Body of pancreas (tissue), 4 donors: ENCODE results near the gene PRELP.

Source experiments
- CTCF ChIP-seq, 7 experiments: fragments of 450-650 bp in 4 of 7; fragments of 200-600 bp in 3 of 7; sonication (generic) in 3 of 7; IDR thresholded peaks; one replicate each; pipeline ENCODE4 v1.5.1; 2016 to 2019; ENCODE audit warnings: antibody characterized with exemption in 7 of 7
- POLR2A ChIP-seq, 3 donors: fragments of 450-650 bp; IDR thresholded peaks; one replicate each; pipeline ENCODE4 v1.6.1; 2016; ENCODE audit warnings: antibody characterized with exemption in 3 of 3, mild to moderate bottlenecking in 2 of 3

GRCh38 chr1:203519896-203520295, 44.3 kb downstream of the PRELP start:
- TF ChIP-seq CTCF (IDR thresholded peaks at IDR 0.05), result no peak
- TF ChIP-seq POLR2A (IDR thresholded peaks at IDR 0.05), result no peak
